HUDEP-2 (cell line): ENCODE data around the gene CLSTN1.
"Not testable (repeated sequence)": the region's sequence is repeated elsewhere in the genome, so short reads cannot be mapped to it uniquely, and the experiment has no call there.

Experiments
- DNase-seq, 76 experiments: peaks; one replicate each; lab custom pipeline; 2025; ENCODE audit not compliant: unreplicated experiment in 76 of 76; lab: John Stamatoyannopoulos, UW

Gene CLSTN1

DNA sequence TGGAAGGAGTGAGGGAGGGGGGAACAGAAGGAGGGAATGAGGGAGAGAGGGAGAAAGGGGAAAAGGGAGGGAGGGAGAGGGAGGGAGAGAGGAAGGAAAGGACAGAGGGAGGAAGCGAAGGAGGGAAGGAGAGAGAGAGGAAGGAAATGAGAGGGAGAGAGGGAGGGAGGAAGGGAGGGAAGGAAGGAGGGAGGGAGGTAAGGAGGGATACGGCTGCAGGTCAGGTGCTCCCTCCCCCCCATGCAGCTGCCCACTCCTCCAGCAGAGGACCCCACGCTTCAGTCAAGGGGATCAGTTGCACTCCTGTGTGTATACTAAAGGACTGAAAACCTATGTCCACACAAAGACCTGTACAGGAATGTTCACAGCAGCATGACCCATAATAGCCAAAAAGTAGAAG is 54.8 kb downstream of the CLSTN1 start:
- no peak for DNase-seq

- peak in 52 of 76 experiments; percentile 3 to 80 (median 51) for DNase-seq
These were observed 55.6 kb downstream of the CLSTN1 start for GRCh38 chr1:9767964-9768668.

DNA sequence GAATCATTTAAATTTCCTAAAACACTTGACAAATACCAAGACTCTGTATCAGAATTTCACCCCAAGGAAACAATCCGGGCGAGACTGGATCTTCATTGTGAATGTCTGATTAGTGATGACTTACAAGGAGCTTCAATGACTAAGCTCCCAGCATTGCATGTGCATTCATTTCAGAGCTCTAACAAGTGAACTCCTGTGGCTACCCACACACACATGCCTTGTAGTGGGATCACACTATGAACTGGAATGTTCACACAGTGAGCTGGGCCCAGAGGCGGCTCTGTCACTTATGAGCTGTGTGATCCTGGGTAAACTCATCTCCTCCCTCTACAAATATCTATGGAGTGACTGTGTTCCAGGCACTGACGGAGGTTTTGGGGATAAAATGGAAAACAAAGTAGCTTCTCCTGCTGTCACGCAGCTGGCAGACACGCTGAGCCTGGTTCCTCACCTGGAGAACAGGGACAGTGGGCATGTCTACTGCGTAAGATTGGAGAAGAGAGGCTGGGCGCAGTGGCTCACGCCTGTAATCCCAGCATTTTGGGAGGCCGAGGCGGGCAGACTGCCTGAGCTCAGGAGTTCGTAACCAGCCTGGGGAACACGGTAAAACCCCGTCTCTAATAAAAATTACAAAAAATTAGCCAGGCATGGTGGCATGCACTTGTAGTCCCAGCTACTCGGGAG is 56.9 kb downstream of the CLSTN1 start:
- DNase-seq: no peak

GRCh38 chr1:9764550-9764949 is 59.2 kb downstream of the CLSTN1 start:
- no peak for DNase-seq

- DNase-seq: no peak
These were observed 59.9 kb downstream of the CLSTN1 start for GRCh38 chr1:9763914-9764313.

DNA sequence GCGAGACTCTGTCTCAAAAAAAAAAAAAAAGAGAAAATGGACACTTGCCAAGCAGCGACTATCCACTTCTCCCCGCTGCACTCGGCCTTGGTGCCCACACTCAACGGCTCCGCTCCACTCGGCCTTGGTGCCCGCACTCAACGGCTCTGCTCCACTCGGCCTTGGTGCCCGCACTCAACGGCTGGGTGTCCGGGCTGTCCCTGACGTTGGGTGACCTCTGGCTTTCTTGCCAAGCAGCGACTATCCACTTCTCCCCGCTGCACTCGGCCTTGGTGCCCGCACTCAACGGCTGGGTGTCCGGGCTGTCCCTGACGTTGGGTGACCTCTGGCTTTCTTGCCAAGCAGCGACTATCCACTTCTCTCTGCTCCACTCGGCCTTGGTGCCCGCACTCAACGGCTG is 61.3 kb downstream of the CLSTN1 start:
- DNase-seq: not testable (repeated sequence)

DNA sequence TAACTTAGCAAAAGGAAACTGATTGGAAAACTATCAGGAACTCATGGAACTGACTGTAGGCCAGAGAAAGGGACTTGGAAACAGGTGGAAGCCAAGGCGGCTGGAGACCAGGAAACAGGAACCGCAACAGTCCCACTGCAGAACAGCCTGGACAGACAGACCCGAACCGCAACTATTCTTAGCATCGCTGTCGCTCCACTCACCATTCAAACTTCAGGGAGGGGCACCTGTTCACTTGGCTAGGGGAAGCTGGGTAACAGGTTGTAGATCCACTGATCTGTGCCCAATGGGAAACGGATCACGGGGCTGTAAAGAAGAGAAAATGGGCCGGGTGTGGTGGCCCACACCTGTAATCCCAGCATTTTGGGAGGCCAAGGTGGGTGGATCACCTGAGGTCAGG is 61.9 kb downstream of the CLSTN1 start:
- DNase-seq: no peak

DNA sequence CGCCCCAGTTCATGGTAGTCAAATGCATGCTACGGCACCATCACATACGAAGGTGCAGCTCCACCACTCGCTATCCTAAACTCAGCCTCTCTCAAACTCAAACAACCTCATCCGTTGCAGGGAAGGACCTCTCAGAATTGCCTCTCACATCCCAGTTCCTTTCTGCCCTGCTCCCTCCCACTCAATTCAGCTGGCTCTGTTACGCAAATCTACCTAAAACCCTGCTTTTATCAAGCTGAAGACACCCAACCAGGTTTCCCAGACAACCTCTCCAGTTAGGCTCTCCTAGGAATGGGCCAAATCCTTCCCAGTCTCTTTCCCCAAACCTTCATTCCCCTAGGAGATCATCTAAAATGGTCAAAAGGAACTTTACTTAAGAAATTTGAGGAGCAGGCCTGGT is 62.9 kb downstream of the CLSTN1 start:
- DNase-seq: no peak

- DNase-seq: no peak
These were observed 63.8 kb downstream of the CLSTN1 start for GRCh38 chr1:9759939-9760338.

DNA sequence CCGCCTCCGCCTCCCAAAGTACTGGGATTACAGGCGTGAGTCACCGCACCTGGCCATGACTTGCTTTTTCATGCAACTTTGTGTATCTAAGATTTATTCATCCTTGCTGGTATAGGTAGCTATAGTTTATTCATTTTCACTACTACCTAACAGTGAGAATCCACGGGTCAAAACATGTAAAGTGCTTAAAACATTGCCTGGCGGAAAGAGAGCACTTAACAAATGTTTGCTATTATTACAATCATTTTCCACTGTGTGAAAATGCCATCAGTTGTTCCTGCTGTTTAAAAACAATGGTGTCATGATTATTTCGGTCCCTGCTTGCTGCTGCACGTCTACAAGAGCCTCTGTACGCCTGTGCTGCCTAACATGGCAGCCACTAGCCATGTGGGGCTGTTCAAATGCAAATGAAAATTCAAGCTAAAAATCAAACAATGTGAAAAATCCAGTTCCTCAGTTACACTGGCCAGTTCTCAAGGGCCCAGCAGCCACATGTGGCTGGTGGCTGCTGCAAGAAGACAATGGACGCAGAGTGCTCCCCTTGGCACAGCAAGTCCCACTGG is 65.1 kb downstream of the CLSTN1 start:
- no peak for DNase-seq

- no peak for DNase-seq
These were observed 68.2 kb downstream of the CLSTN1 start for GRCh38 chr1:9755441-9755995.

DNA sequence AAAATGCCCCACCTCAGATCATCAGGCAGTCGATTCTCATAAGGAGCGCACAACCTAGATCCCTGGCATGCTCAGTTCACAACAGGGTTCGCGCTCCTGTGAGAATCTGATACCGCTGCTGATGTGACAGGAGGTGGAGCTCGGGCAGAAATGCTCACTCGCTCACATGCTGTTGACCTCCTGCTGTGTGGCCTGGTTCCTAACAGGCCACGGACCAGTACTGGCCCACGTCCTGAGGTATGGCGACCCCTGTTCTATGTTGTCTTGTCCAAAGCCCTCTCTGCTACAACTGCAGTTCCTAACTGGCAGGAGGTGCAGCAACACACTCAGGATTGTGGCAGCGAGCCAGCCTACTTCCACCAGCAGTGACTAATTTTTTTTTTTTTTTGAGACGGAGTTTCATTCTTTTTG is 70.6 kb downstream of the CLSTN1 start:
- DNase-seq: no peak

- no peak for DNase-seq
These were observed 71.8 kb downstream of the CLSTN1 start for GRCh38 chr1:9751971-9752370.

- DNase-seq: no peak
These were observed 74.4 kb downstream of the CLSTN1 start for GRCh38 chr1:9749361-9749760.

GRCh38 chr1:9748391-9748790 is 75.4 kb downstream of the CLSTN1 start:
- not testable (repeated sequence) for DNase-seq

DNA sequence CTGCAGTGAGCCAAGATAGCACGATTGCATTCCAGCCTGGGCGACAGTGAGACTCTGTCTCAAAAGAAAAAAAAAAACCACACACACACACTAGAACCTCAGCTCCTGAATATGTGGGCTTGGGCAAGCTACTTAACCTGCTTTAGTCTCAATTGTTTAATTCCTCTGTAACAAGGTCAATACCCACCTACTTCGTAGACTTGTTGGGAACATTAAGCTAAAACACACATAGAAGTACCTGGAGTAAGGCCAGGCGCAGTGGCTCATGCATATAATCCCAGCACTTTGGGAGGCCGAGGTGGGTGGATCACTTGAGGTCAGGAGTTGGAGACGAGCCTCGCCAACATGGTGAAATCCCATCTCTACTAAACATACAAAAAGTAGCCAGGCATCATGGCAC is 77.1 kb downstream of the CLSTN1 start:
- DNase-seq: no peak

DNA sequence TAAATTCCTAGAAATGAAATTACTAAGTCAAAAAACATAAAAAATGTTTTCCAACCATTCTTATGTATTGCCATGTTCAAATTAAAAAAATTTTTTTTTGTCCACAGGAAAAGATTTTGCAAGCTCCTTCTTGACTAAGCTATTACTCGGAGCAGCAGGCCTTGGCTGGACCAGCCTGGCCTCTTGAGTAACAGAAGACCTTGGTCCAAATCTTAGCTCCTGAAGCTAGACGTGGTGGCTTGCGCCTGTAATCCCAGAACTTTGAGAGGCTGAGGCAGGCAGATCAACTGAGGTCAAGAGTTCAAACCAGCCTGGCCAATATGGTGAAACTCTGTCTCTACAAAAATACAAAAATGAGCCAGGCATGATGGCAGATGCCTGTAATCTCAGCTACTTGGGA is 77.6 kb downstream of the CLSTN1 start:
- DNase-seq: no peak

- DNase-seq: no peak
These were observed 79.5 kb downstream of the CLSTN1 start for GRCh38 chr1:9744106-9744799.

DNA sequence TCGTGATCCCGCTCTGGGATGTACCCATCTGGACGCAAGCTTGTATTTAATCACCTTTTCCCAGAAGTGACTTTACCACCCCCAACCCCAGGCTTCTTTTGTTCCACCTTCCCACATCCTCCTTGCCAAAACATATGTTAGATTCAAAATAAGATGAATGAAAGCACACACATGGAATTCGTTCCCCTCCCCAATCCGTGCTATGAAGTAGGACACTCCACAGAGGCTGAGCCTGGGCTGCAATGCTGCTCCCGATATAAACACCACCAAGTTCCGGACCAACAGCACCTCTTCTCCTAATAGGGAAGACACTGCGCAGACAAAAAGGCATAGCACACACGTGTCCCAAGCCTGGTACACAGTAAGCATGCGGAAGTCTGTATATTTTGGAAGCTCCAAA is 86.1 kb downstream of the CLSTN1 start:
- no peak for DNase-seq

GRCh38 chr1:9737057-9737456 is 86.7 kb downstream of the CLSTN1 start:
- DNase-seq: no peak

DNA sequence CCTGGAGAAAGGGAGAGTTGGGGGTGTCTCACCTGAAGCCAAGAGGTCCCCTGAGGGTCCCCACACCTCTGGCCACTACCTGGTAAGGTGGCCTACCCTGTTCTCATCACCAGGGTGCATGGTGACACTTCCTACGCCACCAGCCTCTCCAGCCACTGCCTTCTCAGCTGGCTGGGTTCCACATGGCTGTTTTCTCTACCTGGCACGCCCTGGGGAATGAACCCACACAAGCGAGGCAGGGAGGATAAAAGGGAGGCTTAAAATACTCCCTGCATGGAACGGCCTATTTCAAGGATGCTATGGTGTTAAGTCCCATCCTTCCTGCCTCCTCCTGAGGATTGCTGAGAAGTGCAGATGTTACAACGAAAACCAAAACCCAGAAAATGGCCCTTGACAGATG is 87.5 kb downstream of the CLSTN1 start:
- DNase-seq: no peak
